Measurements from ENCODE around the gene ELAC2. TPM values are rescaled to one million over a fixed set of nuclear protein-coding genes. Genes with fewer than 3 reads are reported as not detected.

ELAC2 gene
- total RNA-seq: 115 TPM

- peak; percentile 85 to 98 (median 97) for DNase-seq (ENCODE audit: low read depth in 2 of 3, low spot score in 2 of 3)
These were observed at the start of gene ELAC2 for GRCh38 chr17:13017655-13018459. TSS of gene ELAC2 (minus strand) at chr17:13018027. CDS start at chr17:13017947, 80 bp downstream.

- no peak for DNase-seq (ENCODE audit: low read depth in 2 of 3, low spot score in 2 of 3)
These were observed 47.2 kb upstream of the ELAC2 start for GRCh38 chr17:13065032-13065431.

GRCh38 chr17:13055131-13055530 is 37.3 kb upstream of the ELAC2 start:
- no peak for DNase-seq (ENCODE audit: low read depth in 2 of 3, low spot score in 2 of 3)

GRCh38 chr17:13054666-13055065 is 36.8 kb upstream of the ELAC2 start:
- no peak for DNase-seq (ENCODE audit: low read depth in 2 of 3, low spot score in 2 of 3)

GRCh38 chr17:13051915-13052314 is 34.1 kb upstream of the ELAC2 start:
- no peak for DNase-seq (ENCODE audit: low read depth in 2 of 3, low spot score in 2 of 3)

GRCh38 chr17:13047011-13047606 is 29.3 kb upstream of the ELAC2 start:
- no peak for DNase-seq (ENCODE audit: low read depth in 2 of 3, low spot score in 2 of 3)

- no peak for DNase-seq (ENCODE audit: low read depth in 2 of 3, low spot score in 2 of 3)
These were observed 28.5 kb upstream of the ELAC2 start for GRCh38 chr17:13046361-13046760.

GRCh38 chr17:13044572-13045065 is 26.8 kb upstream of the ELAC2 start:
- DNase-seq (ENCODE audit: low read depth in 2 of 3, low spot score in 2 of 3): no peak

- DNase-seq (ENCODE audit: low read depth in 2 of 3, low spot score in 2 of 3): no peak
These were observed 21.3 kb upstream of the ELAC2 start for GRCh38 chr17:13038931-13039665.

GRCh38 chr17:13036751-13037150 is 18.9 kb upstream of the ELAC2 start:
- DNase-seq (ENCODE audit: low read depth in 2 of 3, low spot score in 2 of 3): no peak

- no peak for DNase-seq (ENCODE audit: low read depth in 2 of 3, low spot score in 2 of 3)
These were observed 17.6 kb upstream of the ELAC2 start for GRCh38 chr17:13035420-13035819.

GRCh38 chr17:13031718-13032350 is 14.0 kb upstream of the ELAC2 start:
- DNase-seq (ENCODE audit: low read depth in 2 of 3, low spot score in 2 of 3): peak in 2 of 3 donors; percentile 51 to 72

GRCh38 chr17:13030459-13031300 is 12.9 kb upstream of the ELAC2 start:
- DNase-seq (ENCODE audit: low read depth in 2 of 3, low spot score in 2 of 3): peak; percentile 41 to 89 (median 58)

- DNase-seq (ENCODE audit: low read depth in 2 of 3, low spot score in 2 of 3): no peak
These were observed 12.2 kb upstream of the ELAC2 start for GRCh38 chr17:13030056-13030455.

GRCh38 chr17:13029340-13029739 is 11.5 kb upstream of the ELAC2 start:
- DNase-seq (ENCODE audit: low read depth in 2 of 3, low spot score in 2 of 3): no peak

- no peak for DNase-seq (ENCODE audit: low read depth in 2 of 3, low spot score in 2 of 3)
These were observed 9.4 kb upstream of the ELAC2 start for GRCh38 chr17:13027246-13027645.

GRCh38 chr17:13025687-13026086 is 7.9 kb upstream of the ELAC2 start:
- no peak for DNase-seq (ENCODE audit: low read depth in 2 of 3, low spot score in 2 of 3)

- no peak for DNase-seq (ENCODE audit: low read depth in 2 of 3, low spot score in 2 of 3)
These were observed 7.4 kb upstream of the ELAC2 start for GRCh38 chr17:13025258-13025627.

- peak; percentile 48 to 77 (median 56) for DNase-seq (ENCODE audit: low read depth in 2 of 3, low spot score in 2 of 3)
These were observed 6.9 kb upstream of the ELAC2 start for GRCh38 chr17:13024526-13025257.

Measured in hematopoietic multipotent progenitor cell (in vitro differentiated cells).